ENCODE results near the gene PTPRN2. TPM values are rescaled to one million over a fixed set of nuclear protein-coding genes. Genes with fewer than 3 reads are reported as not detected.

The PTPRN2 gene
- total RNA-seq, 1 experiment from 2014 or later = 0.11 TPM

DNA sequence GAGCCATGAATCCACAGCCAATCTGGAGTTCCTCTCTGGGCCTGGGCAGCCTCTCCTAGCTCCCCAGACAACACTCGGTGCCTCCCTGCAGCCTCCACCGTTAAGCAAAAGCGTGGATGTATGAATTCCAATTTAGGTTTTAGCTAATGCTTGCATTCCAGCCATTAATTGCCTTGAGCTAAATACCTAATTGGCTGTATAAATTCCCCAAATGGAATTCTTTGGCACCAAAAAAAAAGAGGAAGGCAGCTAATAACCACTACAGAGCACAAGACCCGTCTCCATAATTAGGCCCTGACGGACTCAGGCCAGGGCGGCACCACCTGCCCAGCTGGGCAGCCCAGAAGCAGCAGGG, 140.5 kb downstream of the PTPRN2 start:
- Histone ChIP-seq H3K27me3 (replicated peaks; ENCODE audit: insufficient read depth, low read depth, low read length, poor library complexity) (peaks cover 10% of the 10 kb centered on the region), H3K4me1 (ENCODE audit: insufficient read depth, low read length, poor library complexity, severe bottlenecking) (no peaks in the 10 kb centered on the region), H3K9me3 (ENCODE audit: low read depth, low read length, poor library complexity, severe bottlenecking) (no peaks in the 10 kb centered on the region), H3K36me3 (ENCODE audit: insufficient read depth, low read length, poor library complexity, severe bottlenecking) (no peaks in the 10 kb centered on the region), H3K27ac (ENCODE audit: low read depth, low read length, poor library complexity, severe bottlenecking) (no peak overlapping the region), H3K4me3 (ENCODE audit: low read depth, low read length, poor library complexity, severe bottlenecking) (no peak overlapping the region)
- TF ChIP-seq, protein P1, sequence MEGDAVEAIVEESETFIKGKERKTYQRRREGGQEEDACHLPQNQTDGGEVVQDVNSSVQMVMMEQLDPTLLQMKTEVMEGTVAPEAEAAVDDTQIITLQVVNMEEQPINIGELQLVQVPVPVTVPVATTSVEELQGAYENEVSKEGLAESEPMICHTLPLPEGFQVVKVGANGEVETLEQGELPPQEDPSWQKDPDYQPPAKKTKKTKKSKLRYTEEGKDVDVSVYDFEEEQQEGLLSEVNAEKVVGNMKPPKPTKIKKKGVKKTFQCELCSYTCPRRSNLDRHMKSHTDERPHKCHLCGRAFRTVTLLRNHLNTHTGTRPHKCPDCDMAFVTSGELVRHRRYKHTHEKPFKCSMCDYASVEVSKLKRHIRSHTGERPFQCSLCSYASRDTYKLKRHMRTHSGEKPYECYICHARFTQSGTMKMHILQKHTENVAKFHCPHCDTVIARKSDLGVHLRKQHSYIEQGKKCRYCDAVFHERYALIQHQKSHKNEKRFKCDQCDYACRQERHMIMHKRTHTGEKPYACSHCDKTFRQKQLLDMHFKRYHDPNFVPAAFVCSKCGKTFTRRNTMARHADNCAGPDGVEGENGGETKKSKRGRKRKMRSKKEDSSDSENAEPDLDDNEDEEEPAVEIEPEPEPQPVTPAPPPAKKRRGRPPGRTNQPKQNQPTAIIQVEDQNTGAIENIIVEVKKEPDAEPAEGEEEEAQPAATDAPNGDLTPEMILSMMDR (conservative IDR thresholded peaks at IDR 0.05; ENCODE audit: low read depth, low read length) = no peak
- no peak for TF ChIP-seq EZH2 (IDR thresholded peaks at IDR 0.05; ENCODE audit: borderline replicate concordance, low read depth, low read length, poor library complexity, severe bottlenecking)
- POLR2A ChIA-PET (ENCODE audit: low non-redundant PET) = no interaction called here
- DNase-seq (ENCODE audit: low spot score) = no peak
- CTCF ChIA-PET = no interaction called here
- intact Hi-C loops (cut with micrococcal nuclease; ENCODE audit: unreplicated experiment) = no loop called here
- no TSS peak for BruUV-seq (replicated peaks)

DNA sequence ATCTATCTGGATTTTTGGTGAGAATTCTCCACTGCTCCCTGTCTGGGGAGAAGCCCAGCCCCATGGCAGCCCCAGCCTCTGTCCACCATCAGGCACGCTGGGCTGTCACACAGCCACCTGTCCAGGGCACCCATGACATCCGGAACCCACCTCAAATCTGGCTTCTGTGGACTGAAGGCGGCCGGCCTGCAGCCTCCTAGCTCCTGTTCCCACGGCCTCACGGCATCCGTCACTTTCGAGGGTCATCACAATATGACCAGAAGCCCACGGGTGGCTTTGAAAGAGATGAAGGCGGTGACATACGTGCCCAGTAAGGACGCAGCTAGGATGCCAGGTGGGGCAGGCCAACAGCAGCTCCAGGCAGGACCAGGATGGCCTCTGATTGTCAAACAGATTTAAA, 140.9 kb downstream of the PTPRN2 start:
- Histone ChIP-seq H3K36me3 (ENCODE audit: insufficient read depth, low read length, poor library complexity, severe bottlenecking) (no peaks in the 10 kb centered on the region), H3K4me3 (ENCODE audit: low read depth, low read length, poor library complexity, severe bottlenecking) (no peak overlapping the region), H3K27me3 (replicated peaks; ENCODE audit: insufficient read depth, low read depth, low read length, poor library complexity) (peaks cover 8% of the 10 kb centered on the region), H3K27ac (ENCODE audit: low read depth, low read length, poor library complexity, severe bottlenecking) (no peak overlapping the region), H3K4me1 (ENCODE audit: insufficient read depth, low read length, poor library complexity, severe bottlenecking) (no peaks in the 10 kb centered on the region), H3K9me3 (ENCODE audit: low read depth, low read length, poor library complexity, severe bottlenecking) (no peaks in the 10 kb centered on the region)
- no peak for DNase-seq (ENCODE audit: low spot score)
- POLR2A ChIA-PET (ENCODE audit: low non-redundant PET) = no interaction called here
- CTCF ChIA-PET = no interaction called here
- TF ChIP-seq, protein P1 (conservative IDR thresholded peaks at IDR 0.05; ENCODE audit: low read depth, low read length) = no peak
- TF ChIP-seq EZH2 (IDR thresholded peaks at IDR 0.05; ENCODE audit: borderline replicate concordance, low read depth, low read length, poor library complexity, severe bottlenecking) = no peak
- intact Hi-C loops (cut with micrococcal nuclease; ENCODE audit: unreplicated experiment) = no loop called here
- no TSS peak for BruUV-seq (replicated peaks)

DNA sequence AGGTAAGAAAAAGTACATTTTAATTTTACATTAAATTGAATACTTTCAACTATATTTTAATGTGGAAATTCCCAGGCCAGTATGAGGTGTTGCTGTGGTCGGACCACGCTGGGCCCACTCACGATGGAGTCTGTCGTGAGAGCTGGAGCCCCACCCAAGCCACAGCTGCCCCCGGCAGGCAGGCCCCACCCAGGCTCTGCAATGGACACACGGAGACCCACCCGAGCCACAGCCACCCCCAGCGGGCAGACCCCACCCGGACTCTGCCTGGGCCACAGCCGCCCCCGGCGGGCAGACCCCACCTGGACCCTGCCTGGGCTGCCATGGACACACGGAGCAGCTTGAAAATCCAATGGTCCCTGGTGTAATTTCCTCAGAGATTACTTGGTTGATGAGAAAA, 141.3 kb downstream of the PTPRN2 start:
- no peak overlapping the region for H3K27ac ChIP-seq (ENCODE audit: low read depth, low read length, poor library complexity, severe bottlenecking)
- no peaks in the 10 kb centered on the region for H3K4me1 ChIP-seq (ENCODE audit: insufficient read depth, low read length, poor library complexity, severe bottlenecking)
- no TSS peak for BruUV-seq (replicated peaks)
- no peaks in the 10 kb centered on the region for H3K9me3 ChIP-seq (ENCODE audit: low read depth, low read length, poor library complexity, severe bottlenecking)
- intact Hi-C loops (cut with micrococcal nuclease; ENCODE audit: unreplicated experiment) = no loop called here
- ChIA-PET POLR2A (ENCODE audit: low non-redundant PET) (no interaction called here), CTCF (no interaction called here)
- peaks cover 4% of the 10 kb centered on the region for H3K27me3 ChIP-seq (replicated peaks; ENCODE audit: insufficient read depth, low read depth, low read length, poor library complexity)
- no peaks in the 10 kb centered on the region for H3K36me3 ChIP-seq (ENCODE audit: insufficient read depth, low read length, poor library complexity, severe bottlenecking)
- no peak for DNase-seq (ENCODE audit: low spot score)
- no peak overlapping the region for H3K4me3 ChIP-seq (ENCODE audit: low read depth, low read length, poor library complexity, severe bottlenecking)
- TF ChIP-seq, protein P1 (conservative IDR thresholded peaks at IDR 0.05; ENCODE audit: low read depth, low read length) = no peak
- TF ChIP-seq EZH2 (IDR thresholded peaks at IDR 0.05; ENCODE audit: borderline replicate concordance, low read depth, low read length, poor library complexity, severe bottlenecking) = no peak

All from A673 (cell line).